ENCODE data around the gene PRR22.
"Not testable (repeated sequence)": the region's sequence is repeated elsewhere in the genome, so short reads cannot be mapped to it uniquely, and the experiment has no call there.

The PRR22 gene

GRCh38 chr19:5790559-5791520 is 6.3 kb upstream of the PRR22 start, which contains the start of gene DUS3L:
DUS3L (minus strand) TSS chr19:5791163; CDS start chr19:5791141, 22 bp downstream.
- DNase-seq: peak; percentile 86

GRCh38 chr19:5789886-5790558 is 5.5 kb upstream of the PRR22 start:
- no peak for DNase-seq

- DNase-seq: no peak
These were observed 4.8 kb upstream of the PRR22 start for GRCh38 chr19:5789351-5789761.

- DNase-seq: no peak
These were observed 3.9 kb upstream of the PRR22 start for GRCh38 chr19:5788422-5788821.

GRCh38 chr19:5787409-5788182 is 3.0 kb upstream of the PRR22 start:
- DNase-seq: no peak

- DNase-seq: no peak
These were observed 2.3 kb upstream of the PRR22 start for GRCh38 chr19:5786593-5787408.

- no peak for DNase-seq
These were observed 877 bp upstream of the PRR22 start for GRCh38 chr19:5785423-5785822.

- DNase-seq: no peak
These were observed 1.3 kb downstream of the PRR22 start for GRCh38 chr19:5782945-5783919.

- no peak for DNase-seq
These were observed 2.2 kb downstream of the PRR22 start for GRCh38 chr19:5782322-5782721.

- DNase-seq: not testable (repeated sequence)
These were observed 3.6 kb downstream of the PRR22 start for GRCh38 chr19:5780916-5781315.

GRCh38 chr19:5778402-5778801 is 6.1 kb downstream of the PRR22 start:
- no peak for DNase-seq

- no peak for DNase-seq
These were observed 8.8 kb downstream of the PRR22 start for GRCh38 chr19:5775668-5776309.

GRCh38 chr19:5774921-5775320 is 9.6 kb downstream of the PRR22 start:
- DNase-seq: no peak

GRCh38 chr19:5773276-5773675 is 11.3 kb downstream of the PRR22 start:
- no peak for DNase-seq

GRCh38 chr19:5772416-5772815 is 12.1 kb downstream of the PRR22 start:
- DNase-seq: no peak

- DNase-seq: no peak
These were observed 16.6 kb downstream of the PRR22 start for GRCh38 chr19:5767949-5768348.

- no peak for DNase-seq
These were observed 19.3 kb downstream of the PRR22 start for GRCh38 chr19:5765220-5765619.

- no peak for DNase-seq
These were observed 21.8 kb downstream of the PRR22 start for GRCh38 chr19:5762608-5763217.

GRCh38 chr19:5753743-5754142 is 30.8 kb downstream of the PRR22 start:
- DNase-seq: no peak

- no peak for DNase-seq
These were observed 32.8 kb downstream of the PRR22 start for GRCh38 chr19:5751709-5752108.

Measured in NCI-H2029 treated with DMSO at 0.1 percent for 48 hours (cell line).